Measurements from ENCODE around the gene ZCRB1. TPM values are rescaled to one million over a fixed set of nuclear protein-coding genes. Genes with fewer than 3 reads are reported as not detected.

The ZCRB1 gene
- total RNA-seq, 1 experiment from 2014 or later = 33.9 TPM

GRCh38 chr12:42309996-42310395, 15.9 kb downstream of the ZCRB1 start:
- H3K4me3 ChIP-seq (ENCODE audit: low read length) = no peak overlapping the region
- no peaks in the 10 kb centered on the region for H3K9me2 ChIP-seq (replicated peaks; ENCODE audit: low read length)
- ChIA-PET CTCF (no interaction called here), POLR2A (ENCODE audit: unreplicated experiment) (no interaction called here)
- no peaks in the 10 kb centered on the region for H3F3A ChIP-seq (ENCODE audit: low read length, unreplicated experiment)
- peaks cover 6% of the 10 kb centered on the region; the same call in 1 of the 2 replicates for H3K36me3 ChIP-seq (ENCODE audit: low read depth, low read length)
- H3K27ac ChIP-seq (ENCODE audit: low read length) = no peak overlapping the region
- no peak overlapping the region for H3K4me2 ChIP-seq (ENCODE audit: low read length)
- ATAC-seq = no peak
- DNase-seq = no peak
- no peaks in the 10 kb centered on the region for H3K79me2 ChIP-seq (ENCODE audit: low read length)
- H3K9ac ChIP-seq (ENCODE audit: low read length) = no peak overlapping the region
- H3K27me3 ChIP-seq (ENCODE audit: low read length) = no peaks in the 10 kb centered on the region
- TF ChIP-seq EZH2phosphoT487 (IDR thresholded peaks at IDR 0.05; ENCODE audit: borderline replicate concordance, low read length) (no peak), EZH2 (IDR thresholded peaks at IDR 0.05; ENCODE audit: low read length, unreplicated experiment) (no peak)
- TF ChIP-seq, protein P1, sequence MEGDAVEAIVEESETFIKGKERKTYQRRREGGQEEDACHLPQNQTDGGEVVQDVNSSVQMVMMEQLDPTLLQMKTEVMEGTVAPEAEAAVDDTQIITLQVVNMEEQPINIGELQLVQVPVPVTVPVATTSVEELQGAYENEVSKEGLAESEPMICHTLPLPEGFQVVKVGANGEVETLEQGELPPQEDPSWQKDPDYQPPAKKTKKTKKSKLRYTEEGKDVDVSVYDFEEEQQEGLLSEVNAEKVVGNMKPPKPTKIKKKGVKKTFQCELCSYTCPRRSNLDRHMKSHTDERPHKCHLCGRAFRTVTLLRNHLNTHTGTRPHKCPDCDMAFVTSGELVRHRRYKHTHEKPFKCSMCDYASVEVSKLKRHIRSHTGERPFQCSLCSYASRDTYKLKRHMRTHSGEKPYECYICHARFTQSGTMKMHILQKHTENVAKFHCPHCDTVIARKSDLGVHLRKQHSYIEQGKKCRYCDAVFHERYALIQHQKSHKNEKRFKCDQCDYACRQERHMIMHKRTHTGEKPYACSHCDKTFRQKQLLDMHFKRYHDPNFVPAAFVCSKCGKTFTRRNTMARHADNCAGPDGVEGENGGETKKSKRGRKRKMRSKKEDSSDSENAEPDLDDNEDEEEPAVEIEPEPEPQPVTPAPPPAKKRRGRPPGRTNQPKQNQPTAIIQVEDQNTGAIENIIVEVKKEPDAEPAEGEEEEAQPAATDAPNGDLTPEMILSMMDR (conservative IDR thresholded peaks at IDR 0.05; ENCODE audit: low read depth, low read length) = no peak
- H3K4me1 ChIP-seq (ENCODE audit: insufficient read depth, low read length) = no peaks in the 10 kb centered on the region
- no peak overlapping the region for H2AFZ ChIP-seq (ENCODE audit: low read length)
- intact Hi-C loops (cut with micrococcal nuclease) = no loop called here
- H3K9me3 ChIP-seq (ENCODE audit: low read length) = no peaks in the 10 kb centered on the region
- BruUV-seq (replicated peaks) = no TSS peak
- no peaks in the 10 kb centered on the region for H4K20me1 ChIP-seq (ENCODE audit: low read length)

DNA sequence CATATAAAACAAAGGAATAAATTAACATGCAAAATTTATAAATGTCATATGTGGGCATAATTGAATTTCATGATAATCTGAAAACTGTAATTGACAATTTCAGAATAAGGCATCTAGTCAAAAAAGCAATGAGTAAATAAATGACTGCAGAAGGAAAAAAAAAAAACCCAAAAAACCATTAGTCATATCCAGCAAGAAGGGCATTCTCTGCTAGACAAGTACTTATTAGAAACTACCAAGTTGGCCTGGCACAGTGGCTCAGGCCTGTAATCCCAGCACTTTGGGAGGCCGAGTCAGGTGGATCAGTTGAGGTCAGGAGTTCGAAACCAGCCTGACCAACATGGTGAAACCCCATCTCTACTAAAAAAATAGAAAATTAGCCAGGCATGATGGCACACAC, 17.5 kb downstream of the ZCRB1 start:
- BruUV-seq (replicated peaks) = no TSS peak
- Histone ChIP-seq H2AFZ (ENCODE audit: low read length) (no peak overlapping the region), H3K4me1 (ENCODE audit: insufficient read depth, low read length) (no peaks in the 10 kb centered on the region), H3F3A (ENCODE audit: low read length, unreplicated experiment) (no peaks in the 10 kb centered on the region), H3K27me3 (ENCODE audit: low read length) (no peaks in the 10 kb centered on the region), H3K9me3 (ENCODE audit: low read length) (no peaks in the 10 kb centered on the region), H3K27ac (ENCODE audit: low read length) (no peak overlapping the region), H3K4me2 (ENCODE audit: low read length) (no peak overlapping the region), H3K36me3 (ENCODE audit: low read depth, low read length) (no peaks in the 10 kb centered on the region), H3K9me2 (replicated peaks; ENCODE audit: low read length) (no peaks in the 10 kb centered on the region), H3K4me3 (ENCODE audit: low read length) (no peak overlapping the region), H4K20me1 (ENCODE audit: low read length) (no peaks in the 10 kb centered on the region), H3K9ac (ENCODE audit: low read length) (no peak overlapping the region), H3K79me2 (ENCODE audit: low read length) (no peaks in the 10 kb centered on the region)
- TF ChIP-seq EZH2phosphoT487 (IDR thresholded peaks at IDR 0.05; ENCODE audit: borderline replicate concordance, low read length) = no peak
- TF ChIP-seq, protein P1 (conservative IDR thresholded peaks at IDR 0.05; ENCODE audit: low read depth, low read length) = no peak
- no peak for TF ChIP-seq EZH2 (IDR thresholded peaks at IDR 0.05; ENCODE audit: low read length, unreplicated experiment)
- ATAC-seq (no peak), DNase-seq (no peak)
- CTCF ChIA-PET = no interaction called here
- POLR2A ChIA-PET (ENCODE audit: unreplicated experiment) = no interaction called here
- intact Hi-C loops (cut with micrococcal nuclease) = no loop called here

DNA sequence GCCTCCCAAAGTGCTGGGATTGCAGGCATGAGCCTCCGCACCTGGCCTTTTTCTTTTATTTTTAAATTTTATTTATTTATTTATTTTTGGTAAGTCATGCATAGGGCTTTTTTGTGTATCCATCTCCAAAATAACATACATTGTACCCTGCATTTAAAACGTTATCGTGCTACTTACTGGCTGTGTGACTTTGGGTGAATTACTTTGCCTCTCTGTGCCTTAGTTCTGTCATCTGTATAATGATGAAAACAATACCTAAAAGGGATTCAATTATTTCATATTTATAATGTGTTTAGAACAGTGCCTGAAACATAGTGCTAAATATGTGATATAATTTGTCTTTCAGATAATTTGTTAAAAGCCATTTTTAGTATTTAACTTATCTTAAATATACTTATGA, 19.6 kb downstream of the ZCRB1 start:
- H3K9me2 ChIP-seq (replicated peaks; ENCODE audit: low read length) = no peaks in the 10 kb centered on the region
- no peaks in the 10 kb centered on the region for H3K27me3 ChIP-seq (ENCODE audit: low read length)
- ATAC-seq (no peak), DNase-seq (no peak)
- ChIA-PET CTCF (no interaction called here), POLR2A (ENCODE audit: unreplicated experiment) (no interaction called here)
- no peaks in the 10 kb centered on the region for H3K9me3 ChIP-seq (ENCODE audit: low read length)
- no peak overlapping the region for H3K27ac ChIP-seq (ENCODE audit: low read length)
- no peaks in the 10 kb centered on the region for H3K4me1 ChIP-seq (ENCODE audit: insufficient read depth, low read length)
- no peaks in the 10 kb centered on the region for H3K79me2 ChIP-seq (ENCODE audit: low read length)
- no peaks in the 10 kb centered on the region for H3K36me3 ChIP-seq (ENCODE audit: low read depth, low read length)
- no peak overlapping the region for H3K9ac ChIP-seq (ENCODE audit: low read length)
- no TSS peak for BruUV-seq (replicated peaks)
- H4K20me1 ChIP-seq (ENCODE audit: low read length) = no peaks in the 10 kb centered on the region
- no peak overlapping the region for H3K4me3 ChIP-seq (ENCODE audit: low read length)
- intact Hi-C loops (cut with micrococcal nuclease) = no loop called here
- H2AFZ ChIP-seq (ENCODE audit: low read length) = no peak overlapping the region
- no peak overlapping the region for H3K4me2 ChIP-seq (ENCODE audit: low read length)
- no peaks in the 10 kb centered on the region for H3F3A ChIP-seq (ENCODE audit: low read length, unreplicated experiment)
- no peak for TF ChIP-seq EZH2 (IDR thresholded peaks at IDR 0.05; ENCODE audit: low read length, unreplicated experiment)
- TF ChIP-seq EZH2phosphoT487 (IDR thresholded peaks at IDR 0.05; ENCODE audit: borderline replicate concordance, low read length) = no peak
- TF ChIP-seq, protein P1 (conservative IDR thresholded peaks at IDR 0.05; ENCODE audit: low read depth, low read length) = no peak
